Trophoblast cell (in vitro differentiated cells and primary cell): ENCODE results near the gene NPHP4.

Source experiments
- DNase-seq, 2 donors: peaks; one replicate each; pipeline ENCODE4 v3.0.0-alpha.2; 2016
- H2AFZ ChIP-seq: 2 replicates; pipeline ENCODE4 v1.6.1; 2013; ENCODE audit warnings: low read length, moderate library complexity, mild to moderate bottlenecking; ENCODE audit not compliant: insufficient read depth, poor library complexity
- H2AK5ac ChIP-seq: 2 replicates; pipeline ENCODE4 v1.6.1; 2013; ENCODE audit warnings: mild to moderate bottlenecking, low read length
- H2BK120ac ChIP-seq: 2 replicates; pipeline ENCODE4 v1.6.1; 2013; ENCODE audit warnings: low read length, mild to moderate bottlenecking, moderate library complexity; ENCODE audit not compliant: insufficient read depth, poor library complexity
- H2BK12ac ChIP-seq: 2 replicates; pipeline ENCODE4 v1.6.1; 2013; ENCODE audit warnings: mild to moderate bottlenecking, low read length, moderate library complexity
- H2BK5ac ChIP-seq: 2 replicates; pipeline ENCODE4 v1.6.1; 2013; ENCODE audit warnings: low read length, low read depth, moderate library complexity, mild to moderate bottlenecking; ENCODE audit not compliant: poor library complexity
- H3K14ac ChIP-seq: 2 replicates; pipeline ENCODE4 v1.6.1; 2013; ENCODE audit warnings: mild to moderate bottlenecking, low read length
- H3K18ac ChIP-seq: 2 replicates; pipeline ENCODE4 v1.6.1; 2013; ENCODE audit warnings: mild to moderate bottlenecking, low read length
- H3K23ac ChIP-seq: 2 replicates; pipeline ENCODE4 v1.6.1; 2013; ENCODE audit warnings: low read length
- H3K27ac ChIP-seq: 2 replicates; pipeline ENCODE4 v1.5.1; 2013; ENCODE audit warnings: low read depth, mild to moderate bottlenecking, inconsistent platforms, low read length, moderate library complexity
- H3K27me3 ChIP-seq: 2 replicates; pipeline ENCODE4 v1.6.1; 2013; ENCODE audit warnings: inconsistent platforms, mild to moderate bottlenecking, low read length, moderate library complexity; ENCODE audit not compliant: insufficient read depth
- H3K36me3 ChIP-seq, 2 experiments: 1 replicate in 1 of 2; 2 replicates in 1 of 2; pipeline ENCODE4 v1.6.1; 2013; ENCODE audit warnings: low read length in 2 of 2, mild to moderate bottlenecking in 2 of 2, moderate library complexity in 1 of 2; ENCODE audit not compliant: insufficient read depth in 2 of 2, control insufficient read depth in 1 of 2
- H3K4ac ChIP-seq: 2 replicates; pipeline ENCODE4 v1.6.1; 2013; ENCODE audit warnings: low read depth, mild to moderate bottlenecking, low read length, moderate library complexity
- H3K4me1 ChIP-seq, 2 experiments: 1 replicate in 1 of 2; 2 replicates in 1 of 2; pipeline ENCODE4 v1.6.1; 2013; ENCODE audit warnings: low read length in 2 of 2, mild to moderate bottlenecking in 2 of 2, moderate library complexity in 1 of 2; ENCODE audit not compliant: insufficient read depth in 2 of 2, control insufficient read depth in 1 of 2
- H3K4me2 ChIP-seq: 2 replicates; pipeline ENCODE4 v1.6.1; 2013; ENCODE audit warnings: inconsistent platforms, mild to moderate bottlenecking, low read length, moderate library complexity
- H3K4me3 ChIP-seq: 2 replicates; pipeline ENCODE4 v1.5.1; 2013; ENCODE audit warnings: mild to moderate bottlenecking, low read depth, low read length, inconsistent platforms
- H3K79me1 ChIP-seq: one replicate; pipeline ENCODE4 v1.6.1; 2013; ENCODE audit warnings: low read length
- H3K79me2 ChIP-seq: 2 replicates; pipeline ENCODE4 v1.6.1; 2013; ENCODE audit warnings: low read length, mild to moderate bottlenecking; ENCODE audit not compliant: control insufficient read depth, insufficient read depth, poor library complexity
- H3K9ac ChIP-seq: 2 replicates; pipeline ENCODE4 v1.6.1; 2013; ENCODE audit warnings: mild to moderate bottlenecking, low read length
- H3K9me3 ChIP-seq: 2 replicates; pipeline ENCODE4 v1.6.1; 2013; ENCODE audit warnings: low read depth, mild to moderate bottlenecking, control low read depth, inconsistent platforms, low read length; ENCODE audit not compliant: insufficient read depth
- H4K12ac ChIP-seq: 2 replicates; pipeline ENCODE4 v1.6.1; 2013; ENCODE audit warnings: low read depth, mild to moderate bottlenecking, low read length, moderate library complexity
- H4K8ac ChIP-seq: 2 replicates; pipeline ENCODE4 v1.6.1; 2013; ENCODE audit warnings: low read depth, mild to moderate bottlenecking, low read length, moderate library complexity
- H4K91ac ChIP-seq: one replicate; pipeline ENCODE4 v1.6.1; 2013; ENCODE audit warnings: low read depth, mild to moderate bottlenecking, low read length, moderate library complexity
- WGBS: extraction: QIAGEN DNeasy Blood & Tissue Kit; methylation state at CpG from one replicate; pipeline ENCODE4 v1.1.7; 2013; ENCODE audit warnings: missing lambda C conversion rate; ENCODE audit not compliant: insufficient read length, insufficient coverage; ENCODE audit errors: extremely low coverage; 5-methylcytosine and 5-hydroxymethylcytosine counted together

NPHP4 gene

DNA sequence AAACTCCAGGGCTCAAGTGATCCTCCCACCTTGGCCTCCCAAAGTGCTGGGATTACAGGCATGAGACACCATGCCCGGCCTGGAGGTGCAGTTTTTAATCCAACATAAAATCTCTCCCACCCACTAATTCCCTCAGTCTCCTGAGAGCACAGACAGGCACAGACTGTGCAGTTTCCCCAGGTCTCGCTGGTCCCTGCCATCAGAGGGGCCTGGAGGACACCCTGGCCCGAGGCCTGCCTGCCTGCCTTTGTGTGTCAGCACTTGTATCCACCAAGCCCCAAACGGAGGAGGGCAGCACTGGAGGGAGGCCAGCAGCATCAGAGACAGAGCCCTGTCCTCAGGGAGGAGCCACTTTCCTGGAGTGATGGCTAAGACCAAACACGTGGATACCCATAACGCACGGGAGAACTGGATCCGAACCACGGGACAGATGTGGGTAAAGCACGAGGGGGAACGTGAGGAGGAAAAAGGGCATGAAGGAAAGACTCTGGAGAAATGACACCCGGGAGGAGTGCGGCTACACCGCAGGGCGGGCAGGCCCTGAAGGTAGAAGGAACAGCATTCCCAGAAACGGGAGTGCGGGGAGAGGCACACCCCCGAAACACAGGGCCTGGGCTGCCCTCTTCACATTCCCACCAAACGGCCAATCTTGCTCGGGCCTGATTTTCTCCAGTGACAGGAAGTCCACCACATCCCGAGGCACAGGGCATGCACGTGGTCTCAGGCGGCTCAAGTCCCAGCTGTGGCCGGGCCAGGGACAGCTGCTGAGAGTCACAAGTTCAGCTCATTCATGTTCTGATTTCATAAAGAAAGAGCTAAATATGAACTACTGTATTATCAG, 29.7 kb downstream of the NPHP4 start:
- Histone ChIP-seq H3K4me3 (no peak overlapping the region), H3K9ac (no peak overlapping the region), H3K18ac (no peak overlapping the region), H3K79me1 (no peaks in the 10 kb centered on the region), H3K4me2 (no peak overlapping the region), H2BK12ac (no peak overlapping the region), H3K4me1 (peaks cover 3 to 7% of the 10 kb centered on the region in 2 experiments), H4K8ac (no peak overlapping the region), H2AFZ (no peak overlapping the region), H3K9me3 (no peaks in the 10 kb centered on the region), H4K91ac (no peak overlapping the region), H2AK5ac (no peak overlapping the region), H2BK120ac (no peak overlapping the region), H2BK5ac (no peak overlapping the region), H4K12ac (no peak overlapping the region), H3K23ac (no peak overlapping the region), H3K36me3 (peaks cover 0 to 2% of the 10 kb centered on the region in 2 experiments), H3K79me2 (no peaks in the 10 kb centered on the region), H3K14ac (no peak overlapping the region), H3K27me3 (no peaks in the 10 kb centered on the region), H3K27ac (no peak overlapping the region), H3K4ac (no peak overlapping the region)
- no peak for DNase-seq
- no CpG with 5 or more reads among the region's 24 CpGs for WGBS

- H4K8ac ChIP-seq: no peak overlapping the region
- no peak overlapping the region for H3K9ac ChIP-seq
- H2AK5ac ChIP-seq: no peak overlapping the region
- no peak overlapping the region for H2BK5ac ChIP-seq
- no peak overlapping the region for H2AFZ ChIP-seq
- H3K79me2 ChIP-seq: no peaks in the 10 kb centered on the region
- no peaks in the 10 kb centered on the region for H3K9me3 ChIP-seq
- H3K23ac ChIP-seq: no peak overlapping the region
- no peak overlapping the region for H3K27ac ChIP-seq
- H4K12ac ChIP-seq: no peak overlapping the region
- no peak overlapping the region for H2BK12ac ChIP-seq
- H2BK120ac ChIP-seq: no peak overlapping the region
- no peak overlapping the region for H4K91ac ChIP-seq
- no peaks in the 10 kb centered on the region for H3K79me1 ChIP-seq
- H3K4me3 ChIP-seq: no peak overlapping the region
- H3K4me1 ChIP-seq: peaks cover 3 to 7% of the 10 kb centered on the region in 2 experiments
- H3K4me2 ChIP-seq: no peak overlapping the region
- no peak overlapping the region for H3K18ac ChIP-seq
- peak in 1 of 2 donors; percentile 13 for DNase-seq
- no peaks in the 10 kb centered on the region for H3K27me3 ChIP-seq
- H3K36me3 ChIP-seq: peaks cover 0 to 2% of the 10 kb centered on the region in 2 experiments
- WGBS: no CpG with 5 or more reads among the region's 11 CpGs
- H3K14ac ChIP-seq: no peak overlapping the region
- no peak overlapping the region for H3K4ac ChIP-seq
Observed at GRCh38 chr1:5961601-5962000, 30.6 kb downstream of the NPHP4 start.

DNA sequence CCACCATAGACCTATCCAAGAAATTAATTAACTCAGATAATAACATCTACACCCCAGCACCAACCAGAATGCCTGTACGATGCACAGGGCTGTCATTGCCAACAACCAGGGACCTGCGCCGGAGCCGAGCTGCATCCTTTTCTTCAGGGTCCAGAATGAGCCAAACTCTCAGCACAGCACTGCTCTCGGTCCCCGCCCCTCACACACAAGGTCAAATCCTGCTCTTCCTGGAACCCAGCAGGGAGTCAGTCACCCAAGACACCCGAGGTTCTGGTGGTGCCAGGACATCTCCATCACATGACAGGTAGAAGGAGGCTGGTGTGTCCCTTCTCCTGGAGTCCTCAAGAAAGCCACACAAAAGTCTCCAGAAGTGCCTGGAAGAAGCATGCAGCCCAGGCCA, 31.9 kb downstream of the NPHP4 start:
- no peak overlapping the region for H4K8ac ChIP-seq
- H4K91ac ChIP-seq: no peak overlapping the region
- H3K36me3 ChIP-seq: peaks cover 0 to 2% of the 10 kb centered on the region in 2 experiments
- no peaks in the 10 kb centered on the region for H3K79me1 ChIP-seq
- H2BK5ac ChIP-seq: no peak overlapping the region
- no peak overlapping the region for H3K27ac ChIP-seq
- no peak overlapping the region for H3K4me2 ChIP-seq
- no peak overlapping the region for H3K14ac ChIP-seq
- H3K9me3 ChIP-seq: no peaks in the 10 kb centered on the region
- H3K18ac ChIP-seq: no peak overlapping the region
- H2AFZ ChIP-seq: no peak overlapping the region
- DNase-seq: no peak
- no CpG with 5 or more reads among the region's 7 CpGs for WGBS
- no peak overlapping the region for H2BK12ac ChIP-seq
- no peak overlapping the region for H2AK5ac ChIP-seq
- H3K23ac ChIP-seq: no peak overlapping the region
- H3K27me3 ChIP-seq: no peaks in the 10 kb centered on the region
- H3K79me2 ChIP-seq: no peaks in the 10 kb centered on the region
- no peak overlapping the region for H2BK120ac ChIP-seq
- H3K4me1 ChIP-seq: peaks cover 3 to 7% of the 10 kb centered on the region in 2 experiments
- H3K4ac ChIP-seq: no peak overlapping the region
- no peak overlapping the region for H4K12ac ChIP-seq
- H3K9ac ChIP-seq: no peak overlapping the region
- no peak overlapping the region for H3K4me3 ChIP-seq

DNA sequence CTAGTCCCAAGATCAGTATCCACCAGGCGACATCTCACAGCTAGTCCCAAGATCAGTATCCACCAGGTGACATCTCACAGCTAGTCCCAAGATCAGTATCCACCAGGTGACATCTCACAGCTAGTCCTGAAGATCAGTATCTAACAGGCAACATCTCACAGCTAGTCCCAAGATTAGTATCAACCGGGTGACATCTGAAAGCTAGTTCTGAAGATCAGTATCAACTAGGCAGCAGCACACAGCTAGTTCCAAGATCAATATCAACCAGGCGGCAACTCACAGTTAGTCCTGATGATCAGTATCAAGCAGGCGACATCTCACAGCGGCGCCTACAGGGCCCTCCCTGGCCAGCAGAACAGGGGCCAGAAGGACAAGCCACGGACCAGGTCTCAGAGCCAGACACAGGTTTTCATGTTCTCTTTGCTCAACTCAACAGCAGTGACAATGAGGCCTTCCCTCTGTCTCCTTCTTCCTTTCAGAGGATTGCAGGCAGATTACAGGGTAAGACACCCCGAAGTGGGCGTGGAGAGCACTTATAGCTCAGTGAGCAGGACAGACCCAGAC, 32.5 kb downstream of the NPHP4 start:
- Histone ChIP-seq H3K27me3 (no peaks in the 10 kb centered on the region), H3K79me1 (no peaks in the 10 kb centered on the region), H4K91ac (no peak overlapping the region), H4K12ac (no peak overlapping the region), H3K27ac (no peak overlapping the region), H3K36me3 (peaks cover 0 to 2% of the 10 kb centered on the region in 2 experiments), H3K79me2 (no peaks in the 10 kb centered on the region), H2BK120ac (no peak overlapping the region), H2BK12ac (no peak overlapping the region), H3K4me1 (peaks cover 3 to 7% of the 10 kb centered on the region in 2 experiments), H3K14ac (no peak overlapping the region), H4K8ac (no peak overlapping the region), H3K4ac (no peak overlapping the region), H3K23ac (no peak overlapping the region), H3K9ac (no peak overlapping the region), H3K4me3 (no peak overlapping the region), H2BK5ac (no peak overlapping the region), H3K9me3 (no peaks in the 10 kb centered on the region), H3K18ac (no peak overlapping the region), H3K4me2 (no peak overlapping the region), H2AK5ac (no peak overlapping the region), H2AFZ (no peak overlapping the region)
- WGBS: no CpG with 5 or more reads among the region's 9 CpGs
- peak in 1 of 2 donors; percentile 21 for DNase-seq
